ENCODE measurements around the gene SLC5A11.
"Not testable (repeated sequence)": the region's sequence is repeated elsewhere in the genome, so short reads cannot be mapped to it uniquely, and the experiment has no call there.

The SLC5A11 gene

GRCh38 chr16:24836836-24837235 is 8.9 kb upstream of the SLC5A11 start:
- no peak for DNase-seq (ENCODE audit: low read depth)

- DNase-seq (ENCODE audit: low read depth) = no peak
These were observed 7.8 kb upstream of the SLC5A11 start for GRCh38 chr16:24837969-24838368.

GRCh38 chr16:24838554-24839266 is 7.1 kb upstream of the SLC5A11 start:
- DNase-seq (ENCODE audit: low read depth) = no peak

- DNase-seq (ENCODE audit: low read depth) = no peak
These were observed 6.3 kb upstream of the SLC5A11 start for GRCh38 chr16:24839347-24839972.

- no peak for DNase-seq (ENCODE audit: low read depth)
These were observed 4.5 kb upstream of the SLC5A11 start for GRCh38 chr16:24841291-24841690.

GRCh38 chr16:24844101-24845030 is 1.4 kb upstream of the SLC5A11 start:
- no peak for DNase-seq (ENCODE audit: low read depth)

GRCh38 chr16:24845031-24845365 is 765 bp upstream of the SLC5A11 start:
- DNase-seq (ENCODE audit: low read depth) = not testable (repeated sequence)

GRCh38 chr16:24846548-24847357 is 990 bp downstream of the SLC5A11 start:
- DNase-seq (ENCODE audit: low read depth) = no peak

- DNase-seq (ENCODE audit: low read depth) = no peak
These were observed 1.5 kb downstream of the SLC5A11 start for GRCh38 chr16:24847358-24847664.

- DNase-seq (ENCODE audit: low read depth) = no peak
These were observed 2.3 kb downstream of the SLC5A11 start for GRCh38 chr16:24848065-24848464.

- no peak for DNase-seq (ENCODE audit: low read depth)
These were observed 3.9 kb downstream of the SLC5A11 start for GRCh38 chr16:24849641-24850040.

GRCh38 chr16:24850289-24850938 is 4.7 kb downstream of the SLC5A11 start:
- no peak for DNase-seq (ENCODE audit: low read depth)

- DNase-seq (ENCODE audit: low read depth) = no peak
These were observed 5.9 kb downstream of the SLC5A11 start for GRCh38 chr16:24851700-24852099.

- no peak for DNase-seq (ENCODE audit: low read depth)
These were observed 6.5 kb downstream of the SLC5A11 start for GRCh38 chr16:24852281-24852721.

- DNase-seq (ENCODE audit: low read depth) = no peak
These were observed 7.5 kb downstream of the SLC5A11 start for GRCh38 chr16:24853169-24853824.

- no peak for DNase-seq (ENCODE audit: low read depth)
These were observed 8.1 kb downstream of the SLC5A11 start for GRCh38 chr16:24853830-24854229.

GRCh38 chr16:24854607-24855171 is 8.9 kb downstream of the SLC5A11 start:
- DNase-seq (ENCODE audit: low read depth) = no peak

GRCh38 chr16:24855678-24856077 is 9.9 kb downstream of the SLC5A11 start:
- no peak for DNase-seq (ENCODE audit: low read depth)

- not testable (repeated sequence) for DNase-seq (ENCODE audit: low read depth)
These were observed 11.1 kb downstream of the SLC5A11 start for GRCh38 chr16:24856871-24857270.

- DNase-seq (ENCODE audit: low read depth) = no peak
These were observed 12.7 kb downstream of the SLC5A11 start for GRCh38 chr16:24858219-24859041.
